Duodenal mucosa (tissue), 2 donors: ENCODE measurements around the gene CCSER1.

ENCODE experiments used
- H3K27ac ChIP-seq: one replicate; pipeline ENCODE4 v1.7.0; 2013; ENCODE audit warnings: low read depth, low read length
- H3K27me3 ChIP-seq, 2 donors: one replicate each; pipeline ENCODE4 v1.7.0; 2013; ENCODE audit warnings: low read length in 2 of 2, control low read depth in 1 of 2; ENCODE audit not compliant: insufficient read depth in 2 of 2, control insufficient read depth in 1 of 2
- H3K36me3 ChIP-seq, 2 donors: one replicate each; pipeline ENCODE4 v1.7.0; 2013; ENCODE audit warnings: low read length in 2 of 2, control low read depth in 1 of 2; ENCODE audit not compliant: insufficient read depth in 2 of 2, control insufficient read depth in 1 of 2
- H3K4me1 ChIP-seq, 2 donors: one replicate each; pipeline ENCODE4 v1.7.0; 2013; ENCODE audit warnings: low read length in 2 of 2, control low read depth in 1 of 2; ENCODE audit not compliant: insufficient read depth in 2 of 2, control insufficient read depth in 1 of 2
- H3K4me3 ChIP-seq, 2 donors: one replicate each; pipeline ENCODE4 v1.7.0; 2013; ENCODE audit warnings: low read length in 2 of 2, low read depth in 1 of 2
- H3K9ac ChIP-seq, 2 donors: one replicate each; pipeline ENCODE4 v1.7.0; 2013; ENCODE audit warnings: low read length in 2 of 2, low read depth in 1 of 2
- H3K9me3 ChIP-seq, 2 donors: one replicate each; pipeline ENCODE4 v1.7.0; 2013; ENCODE audit warnings: low read length in 2 of 2, control low read depth in 1 of 2; ENCODE audit not compliant: control insufficient read depth in 1 of 2

The CCSER1 gene

GRCh38 chr4:90597927-90598326, 470.7 kb downstream of the CCSER1 start:
- Histone ChIP-seq H3K27ac (no peak overlapping the region), H3K4me1 (peaks cover 0 to 4% of the 10 kb centered on the region in 2 donors), H3K9me3 (peaks cover 0 to 5% of the 10 kb centered on the region in 2 donors)

GRCh38 chr4:90598741-90599140, 471.5 kb downstream of the CCSER1 start:
- H3K9me3 ChIP-seq = peaks cover 0 to 5% of the 10 kb centered on the region in 2 donors
- H3K27ac ChIP-seq = no peak overlapping the region
- H3K9ac ChIP-seq = no peak overlapping the region
- H3K4me3 ChIP-seq = no peak overlapping the region
- H3K27me3 ChIP-seq = no peaks in the 10 kb centered on the region
- H3K36me3 ChIP-seq = no peaks in the 10 kb centered on the region
- peaks cover 0 to 8% of the 10 kb centered on the region in 2 donors for H3K4me1 ChIP-seq

More at GRCh38 chr4:90597927-90598326, 470.7 kb downstream of the CCSER1 start:
- H3K9ac ChIP-seq = no peak overlapping the region
- no peaks in the 10 kb centered on the region for H3K36me3 ChIP-seq
- H3K4me3 ChIP-seq = no peak overlapping the region
- no peaks in the 10 kb centered on the region for H3K27me3 ChIP-seq

GRCh38 chr4:90602726-90603125, 475.5 kb downstream of the CCSER1 start:
- Histone ChIP-seq H3K4me3 (no peak overlapping the region), H3K36me3 (no peaks in the 10 kb centered on the region), H3K27ac (no peak overlapping the region), H3K4me1 (peaks cover 0 to 8% of the 10 kb centered on the region in 2 donors), H3K27me3 (no peaks in the 10 kb centered on the region), H3K9me3 (peaks cover 0 to 5% of the 10 kb centered on the region in 2 donors), H3K9ac (no peak overlapping the region)

DNA sequence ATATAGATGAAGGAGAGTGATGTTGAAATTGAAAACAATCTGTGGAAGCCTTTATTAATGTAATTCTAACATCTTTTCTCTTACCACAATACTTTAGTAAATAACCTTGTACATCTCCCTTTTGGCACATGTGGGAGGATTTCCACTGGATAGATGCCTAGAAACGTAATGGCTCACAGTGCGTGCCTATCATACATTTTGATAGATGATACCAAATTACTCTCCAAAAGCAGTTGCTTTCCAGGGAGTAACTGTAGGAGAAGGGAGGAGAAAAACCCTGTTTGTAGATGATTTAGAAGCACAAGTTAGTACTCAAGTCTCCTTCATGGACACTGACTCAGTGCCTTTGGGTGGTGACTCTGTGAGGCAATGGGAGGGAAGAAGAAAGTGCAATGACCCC, 476.3 kb downstream of the CCSER1 start:
- no peak overlapping the region for H3K27ac ChIP-seq
- no peaks in the 10 kb centered on the region for H3K36me3 ChIP-seq
- H3K4me3 ChIP-seq = no peak overlapping the region
- no peak overlapping the region for H3K9ac ChIP-seq
- H3K27me3 ChIP-seq = no peaks in the 10 kb centered on the region
- H3K4me1 ChIP-seq = peaks cover 0 to 8% of the 10 kb centered on the region in 2 donors
- peaks cover 0 to 5% of the 10 kb centered on the region in 2 donors for H3K9me3 ChIP-seq

DNA sequence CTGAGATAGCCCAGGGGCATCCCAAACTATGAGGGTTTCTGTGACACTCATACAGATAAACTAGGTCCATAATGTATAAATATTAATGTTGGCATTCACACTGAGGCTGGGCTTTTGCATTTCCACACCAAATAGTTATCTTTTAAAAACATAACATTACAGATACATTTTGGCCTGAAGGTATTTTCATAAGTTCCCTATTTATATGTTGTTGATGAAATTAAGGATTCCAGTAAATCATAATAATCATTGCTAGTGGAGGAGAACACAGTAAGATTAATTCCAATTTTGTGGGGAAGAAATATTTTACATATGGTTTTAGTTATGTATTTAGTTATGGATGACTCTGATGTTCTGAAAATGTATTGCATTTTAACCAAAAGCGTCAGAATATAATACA, 479.6 kb downstream of the CCSER1 start:
- Histone ChIP-seq H3K27me3 (no peaks in the 10 kb centered on the region), H3K4me3 (no peak overlapping the region), H3K36me3 (no peaks in the 10 kb centered on the region), H3K4me1 (peaks cover 0 to 8% of the 10 kb centered on the region in 2 donors), H3K9ac (no peak overlapping the region), H3K9me3 (no peaks in the 10 kb centered on the region), H3K27ac (no peak overlapping the region)

- Histone ChIP-seq H3K36me3 (no peaks in the 10 kb centered on the region), H3K27ac (no peak overlapping the region), H3K4me1 (no peaks in the 10 kb centered on the region), H3K9me3 (no peaks in the 10 kb centered on the region), H3K9ac (no peak overlapping the region), H3K27me3 (no peaks in the 10 kb centered on the region), H3K4me3 (no peak overlapping the region)
These were observed 487.2 kb downstream of the CCSER1 start for GRCh38 chr4:90614371-90614770.

- H3K4me3 ChIP-seq = no peak overlapping the region
- no peak overlapping the region for H3K9ac ChIP-seq
- H3K9me3 ChIP-seq = no peaks in the 10 kb centered on the region
These were observed 493.9 kb downstream of the CCSER1 start for GRCh38 chr4:90621080-90621479.

DNA sequence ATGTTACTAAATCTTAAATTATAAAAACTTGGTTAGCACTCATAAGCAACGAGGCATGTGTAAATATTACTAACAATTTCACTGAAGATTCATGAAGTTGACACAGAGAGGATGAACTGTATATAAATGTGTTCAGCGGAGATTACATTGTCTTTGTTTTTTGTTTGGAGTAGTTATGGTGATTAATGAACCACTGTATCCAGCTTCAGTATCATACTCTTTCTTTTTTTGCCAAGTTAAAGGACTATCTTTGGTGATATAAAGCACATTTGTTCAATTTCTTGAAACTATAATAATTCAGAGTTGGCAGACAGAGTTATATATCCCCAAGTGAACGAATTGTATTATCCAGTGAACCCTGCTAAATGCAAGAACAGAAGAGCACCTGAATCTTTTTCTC, 497.6 kb downstream of the CCSER1 start:
- Histone ChIP-seq H3K9me3 (peaks cover 0 to 2% of the 10 kb centered on the region in 2 donors), H3K9ac (no peak overlapping the region), H3K4me1 (no peaks in the 10 kb centered on the region), H3K4me3 (no peak overlapping the region), H3K27me3 (no peaks in the 10 kb centered on the region), H3K36me3 (no peaks in the 10 kb centered on the region), H3K27ac (no peak overlapping the region)

More at GRCh38 chr4:90621080-90621479, 493.9 kb downstream of the CCSER1 start:
- Histone ChIP-seq H3K27me3 (no peaks in the 10 kb centered on the region), H3K27ac (no peak overlapping the region), H3K36me3 (no peaks in the 10 kb centered on the region), H3K4me1 (no peaks in the 10 kb centered on the region)

DNA sequence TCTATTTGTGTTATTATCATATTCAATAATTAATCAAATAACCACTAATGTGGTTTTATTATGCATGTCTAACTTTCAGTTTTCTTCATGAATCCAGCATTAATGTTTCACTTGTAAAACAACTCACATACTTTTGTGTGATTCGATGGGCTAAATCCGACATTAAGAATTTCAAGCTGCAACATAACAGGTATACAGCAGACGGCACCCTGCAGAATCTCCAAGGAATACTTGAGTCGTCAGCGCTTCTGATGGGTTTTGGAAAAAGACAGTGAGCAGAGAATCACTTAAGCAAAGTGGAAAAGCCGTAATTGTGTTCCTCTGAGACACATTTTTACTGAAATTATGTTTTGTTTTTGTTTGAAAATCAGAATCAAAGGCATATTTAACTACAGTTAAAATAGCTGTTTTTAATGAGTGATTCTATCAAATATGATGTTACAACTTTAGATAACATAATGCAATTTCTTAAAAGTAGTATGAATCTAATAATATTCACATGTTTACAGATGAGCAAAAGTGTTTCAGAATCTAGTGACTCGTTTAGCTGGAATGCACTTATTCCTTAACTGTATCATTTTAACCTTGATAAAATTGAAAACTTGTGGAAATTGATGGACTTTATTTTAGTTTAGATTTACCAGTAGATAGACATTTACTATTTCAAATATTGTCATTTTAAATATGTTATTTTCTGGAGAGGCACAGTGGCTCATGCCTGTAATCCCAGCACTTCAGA, 514.8 kb downstream of the CCSER1 start:
- Histone ChIP-seq H3K36me3 (no peaks in the 10 kb centered on the region), H3K27me3 (no peaks in the 10 kb centered on the region)

DNA sequence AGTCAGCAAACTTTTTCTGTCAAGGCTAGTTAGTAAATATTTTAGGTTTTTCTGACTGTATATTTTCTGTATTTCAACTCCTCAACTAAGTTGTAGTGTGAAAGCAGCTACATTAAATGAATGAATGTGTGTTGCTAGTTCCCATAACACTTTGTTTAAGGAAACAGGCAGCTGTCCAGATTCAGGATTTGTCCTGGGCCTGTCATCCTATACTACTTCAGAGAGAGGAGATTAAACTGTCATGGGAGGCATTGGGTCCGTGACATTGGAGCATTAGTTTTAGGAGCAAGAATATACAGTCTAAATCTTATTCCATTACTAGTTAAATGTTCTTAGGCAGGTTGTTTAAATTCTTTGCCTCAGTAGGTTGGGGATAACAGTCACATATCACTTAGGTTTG, 516.0 kb downstream of the CCSER1 start:
- Histone ChIP-seq H3K9me3 (no peaks in the 10 kb centered on the region), H3K4me1 (no peaks in the 10 kb centered on the region), H3K27ac (no peak overlapping the region), H3K4me3 (no peak overlapping the region), H3K27me3 (no peaks in the 10 kb centered on the region), H3K36me3 (no peaks in the 10 kb centered on the region), H3K9ac (no peak overlapping the region)

More for the DNA sequence above, 514.8 kb downstream of the CCSER1 start:
- Histone ChIP-seq H3K9me3 (no peaks in the 10 kb centered on the region), H3K4me1 (no peaks in the 10 kb centered on the region), H3K9ac (no peak overlapping the region), H3K4me3 (no peak overlapping the region), H3K27ac (no peak overlapping the region)
